Activated CD4-positive, alpha-beta T cell treated with anti-CD3 and anti-CD28 coated beads for 36 hours (primary cell): Measurements from ENCODE around the gene THSD4. TPM values are rescaled to one million over a fixed set of nuclear protein-coding genes. Genes with fewer than 3 reads are reported as not detected.

Experiments used
- ATAC-seq: fragments of 200-7000 bp; cut with Tn5 transposase; one replicate; pipeline ENCODE4 v1.10.0; 2021; ENCODE audit warnings: mild to moderate bottlenecking, moderate library complexity
- CTCF ChIA-PET: fragments of 350-600 bp; sonication (Branson Sonifier 250); formaldehyde crosslinking; loops from one replicate; lab custom pipeline; 2021; ENCODE audit warnings: antibody characterized with exemption; lab: Charles Lee
- POLR2A ChIA-PET: fragments of 350-600 bp; sonication (Branson Sonifier 250); formaldehyde crosslinking; loops from one replicate; lab custom pipeline; 2021; ENCODE audit warnings: antibody characterized with exemption, inconsistent platforms; lab: Charles Lee
- DNase-seq: peaks from one replicate; pipeline ENCODE4 v3.0.0-alpha.2; 2020
- H3K27ac Mint-ChIP-seq: one replicate; pipeline ENCODE4 v1.8.0; 2021; ENCODE audit warnings: mixed read lengths
- H3K27me3 Mint-ChIP-seq: one replicate; pipeline ENCODE4 v1.8.0; 2021; ENCODE audit warnings: mixed read lengths
- H3K36me3 Mint-ChIP-seq: one replicate; pipeline ENCODE4 v1.8.0; 2021; ENCODE audit warnings: low read depth, mixed read lengths
- H3K4me1 Mint-ChIP-seq: one replicate; pipeline ENCODE4 v1.8.0; 2021; ENCODE audit warnings: mixed read lengths
- H3K4me3 Mint-ChIP-seq: one replicate; pipeline ENCODE4 v1.8.0; 2021; ENCODE audit warnings: mild to moderate bottlenecking, moderate library complexity, mixed read lengths
- H3K9me3 Mint-ChIP-seq: one replicate; pipeline ENCODE4 v1.8.0; 2021; ENCODE audit warnings: low read depth, mixed read lengths
- intact Hi-C, 2 experiments: fragments of 100-400 bp; cut with DNase I in 1 of 2; cut with micrococcal nuclease in 1 of 2; formaldehyde crosslinking; loops; one replicate each; pipeline versions ENCODE4 v1.14.2 to v1.15.1; 2022 to 2024; cut with DNase I, micrococcal nuclease
- total RNA-seq, 2 experiments: library from RNA; stranded (reverse); gene quantifications; one replicate each; pipeline ENCODE4 v1.2.3, GENCODE V29; 2021

Gene THSD4
- total RNA-seq, 2 experiments from 2014 or later: not detected

- H3K4me1 Mint-ChIP-seq: peaks cover 26% of the 10 kb centered on the region
- no peak for ATAC-seq
- no peak overlapping the region for H3K27ac Mint-ChIP-seq
- no peak overlapping the region for H3K4me3 Mint-ChIP-seq
- no peaks in the 10 kb centered on the region for H3K36me3 Mint-ChIP-seq
- CTCF ChIA-PET: no interaction called here
- peaks cover 11% of the 10 kb centered on the region for H3K27me3 Mint-ChIP-seq
- peak; percentile 24 for DNase-seq
- H3K9me3 Mint-ChIP-seq: peaks cover 3% of the 10 kb centered on the region
- POLR2A ChIA-PET: interaction anchor here (0.6 kb wide), 1 partner anchor 649 kb away, joined by 3 read pairs; no protein-coding TSS in a partner anchor
- intact Hi-C loops: no loop called here
Measured at GRCh38 chr15:71291723-71292122, 176.5 kb downstream of the THSD4 start.

DNA sequence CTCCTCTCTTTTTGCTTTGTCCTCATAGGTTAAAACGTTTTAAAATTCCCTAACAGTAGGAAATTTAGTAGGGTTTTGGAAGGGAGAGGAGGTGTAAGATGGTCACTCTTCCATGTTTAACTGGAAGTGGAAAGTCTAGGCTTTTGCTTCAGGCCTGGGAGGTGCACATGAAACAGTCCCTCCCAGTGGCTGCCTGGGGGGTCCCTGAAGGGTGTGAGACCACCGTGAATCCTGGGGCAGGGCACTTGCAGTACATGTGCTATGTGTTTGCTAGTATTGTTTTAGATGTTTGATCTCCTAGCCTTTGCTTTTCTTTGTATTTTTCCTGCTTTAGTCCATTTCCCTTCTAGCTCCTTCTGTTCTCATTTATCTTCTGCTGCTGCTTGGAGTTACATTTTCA, 178.5 kb downstream of the THSD4 start:
- ChIA-PET CTCF (no interaction called here), POLR2A (no interaction called here)
- peaks cover 9% of the 10 kb centered on the region for H3K27me3 Mint-ChIP-seq
- H3K36me3 Mint-ChIP-seq: no peaks in the 10 kb centered on the region
- intact Hi-C loops: no loop called here
- peaks cover 3% of the 10 kb centered on the region for H3K9me3 Mint-ChIP-seq
- peaks cover 26% of the 10 kb centered on the region for H3K4me1 Mint-ChIP-seq
- no peak overlapping the region for H3K4me3 Mint-ChIP-seq
- ATAC-seq (no peak), DNase-seq (no peak)
- no peak overlapping the region for H3K27ac Mint-ChIP-seq

DNA sequence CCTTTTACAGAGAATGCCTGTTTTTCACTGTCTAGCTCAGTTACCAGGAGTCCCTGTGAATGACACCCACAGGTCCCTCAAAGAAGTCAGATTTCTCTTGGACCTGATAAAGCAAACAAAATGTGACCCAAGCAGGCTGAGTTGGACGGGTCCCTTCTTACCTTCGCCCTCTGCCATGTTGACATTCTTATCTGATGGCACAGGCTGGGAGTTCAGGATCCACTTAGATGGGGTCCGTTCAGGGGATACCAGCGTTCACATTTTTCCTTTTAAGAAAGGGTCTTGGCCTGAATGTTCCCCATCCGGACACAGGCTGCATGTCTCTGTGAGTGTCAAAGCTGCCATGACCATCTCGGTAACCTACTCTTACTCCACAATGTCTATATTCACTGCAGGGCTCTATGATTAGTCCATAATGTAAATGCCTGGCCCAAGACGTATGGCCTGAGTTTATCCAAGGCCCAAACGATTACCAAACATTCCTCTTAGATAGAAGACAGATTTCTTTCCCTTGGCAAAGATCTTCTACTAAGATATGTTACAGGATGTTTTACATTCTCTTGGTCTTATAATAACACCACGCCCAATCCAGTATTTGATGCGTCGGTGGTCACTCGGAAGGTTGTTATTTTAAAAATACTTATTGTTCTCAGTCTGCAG, 179.1 kb downstream of the THSD4 start:
- H3K27ac Mint-ChIP-seq: no peak overlapping the region
- intact Hi-C loops: no loop called here
- H3K4me3 Mint-ChIP-seq: no peak overlapping the region
- H3K36me3 Mint-ChIP-seq: no peaks in the 10 kb centered on the region
- peaks cover 26% of the 10 kb centered on the region for H3K4me1 Mint-ChIP-seq
- ChIA-PET CTCF (no interaction called here), POLR2A (no interaction called here)
- peaks cover 9% of the 10 kb centered on the region for H3K27me3 Mint-ChIP-seq
- no peak for DNase-seq
- ATAC-seq: no peak
- H3K9me3 Mint-ChIP-seq: peaks cover 3% of the 10 kb centered on the region

DNA sequence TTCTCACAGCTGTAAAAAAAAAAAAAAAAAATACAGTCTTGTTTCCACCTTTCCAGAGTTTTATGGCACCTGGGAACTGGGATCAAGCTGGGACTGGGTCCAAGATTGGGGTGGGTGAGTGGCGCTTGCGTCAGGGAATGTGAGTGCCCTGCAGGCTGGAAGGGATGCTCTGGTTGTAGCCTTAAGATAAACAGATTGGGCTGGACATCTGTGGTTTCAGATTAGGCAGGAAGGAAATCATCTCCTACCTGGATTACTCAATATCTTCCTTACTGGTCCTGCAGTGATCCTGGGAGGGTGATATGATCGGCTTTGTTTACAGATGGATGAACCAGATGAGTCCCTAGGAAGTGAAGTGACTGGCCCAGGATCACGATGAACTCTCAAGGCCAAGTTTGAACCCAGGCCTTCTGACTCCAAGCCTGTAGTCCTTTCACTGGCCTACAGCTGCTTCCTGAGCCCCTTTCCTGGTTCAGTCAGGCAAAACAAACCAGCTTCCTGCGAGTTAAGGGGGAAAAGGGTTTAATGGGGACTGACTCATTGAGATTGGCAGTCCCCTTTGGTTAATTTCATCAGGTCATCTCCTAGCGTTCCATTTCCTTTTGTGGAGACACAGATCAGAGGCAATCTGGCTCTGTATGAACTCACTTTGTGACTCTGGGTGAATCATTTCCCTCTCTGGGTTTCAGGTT, 179.8 kb downstream of the THSD4 start:
- POLR2A ChIA-PET: no interaction called here
- Mint-ChIP-seq H3K36me3 (no peaks in the 10 kb centered on the region), H3K4me1 (peaks cover 26% of the 10 kb centered on the region), H3K27me3 (peaks cover 9% of the 10 kb centered on the region), H3K9me3 (peaks cover 3% of the 10 kb centered on the region), H3K27ac (no peak overlapping the region), H3K4me3 (no peak overlapping the region)
- peak; percentile 5 for DNase-seq
- CTCF ChIA-PET: no interaction called here
- intact Hi-C loops: no loop called here
- peak; percentile 92 for ATAC-seq

DNA sequence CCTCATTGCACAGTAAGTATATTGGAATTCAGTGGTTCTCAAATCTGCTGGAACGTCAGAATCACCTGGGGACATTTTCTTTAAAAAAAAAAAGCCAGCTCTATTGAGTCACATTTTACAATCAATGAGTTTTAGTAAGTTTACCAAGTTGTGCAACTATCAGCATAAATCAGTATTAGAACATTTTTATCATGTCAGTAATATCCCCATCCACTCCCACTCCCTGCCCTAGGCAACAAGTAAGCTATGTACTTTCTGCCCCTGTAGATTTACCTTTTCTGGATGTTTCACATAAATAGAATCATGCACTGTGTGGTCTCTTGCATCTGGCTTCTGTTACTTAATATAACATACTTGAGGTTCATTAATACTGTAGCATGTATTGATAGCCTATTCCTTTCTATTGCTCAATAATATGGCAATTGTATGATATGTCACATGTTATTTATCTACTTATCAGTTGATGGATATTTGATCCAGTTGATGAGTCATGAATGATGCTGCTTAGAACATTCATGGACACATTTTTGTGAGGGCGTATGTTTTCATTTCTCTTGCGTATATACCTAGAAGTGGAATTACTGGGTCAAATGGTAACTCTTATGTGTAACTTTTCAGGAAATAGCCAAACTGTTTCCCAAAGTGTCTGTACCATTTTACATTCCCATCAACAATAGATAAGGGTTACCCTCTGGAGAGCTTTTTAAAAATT, 180.5 kb downstream of the THSD4 start:
- H3K27ac Mint-ChIP-seq: no peak overlapping the region
- POLR2A ChIA-PET: no interaction called here
- DNase-seq: no peak
- peaks cover 6% of the 10 kb centered on the region for H3K27me3 Mint-ChIP-seq
- intact Hi-C loops: no loop called here
- CTCF ChIA-PET: no interaction called here
- no peaks in the 10 kb centered on the region for H3K36me3 Mint-ChIP-seq
- peaks cover 3% of the 10 kb centered on the region for H3K9me3 Mint-ChIP-seq
- ATAC-seq: no peak
- no peak overlapping the region for H3K4me3 Mint-ChIP-seq
- peaks cover 26% of the 10 kb centered on the region for H3K4me1 Mint-ChIP-seq

GRCh38 chr15:71296315-71296679, 181.0 kb downstream of the THSD4 start:
- DNase-seq: no peak
- ATAC-seq: no peak
- Mint-ChIP-seq H3K36me3 (no peaks in the 10 kb centered on the region), H3K4me1 (peaks cover 20% of the 10 kb centered on the region), H3K9me3 (peaks cover 3% of the 10 kb centered on the region), H3K4me3 (no peak overlapping the region), H3K27ac (no peak overlapping the region), H3K27me3 (peaks cover 6% of the 10 kb centered on the region)
- CTCF ChIA-PET: no interaction called here
- POLR2A ChIA-PET: no interaction called here
- intact Hi-C loops: no loop called here

DNA sequence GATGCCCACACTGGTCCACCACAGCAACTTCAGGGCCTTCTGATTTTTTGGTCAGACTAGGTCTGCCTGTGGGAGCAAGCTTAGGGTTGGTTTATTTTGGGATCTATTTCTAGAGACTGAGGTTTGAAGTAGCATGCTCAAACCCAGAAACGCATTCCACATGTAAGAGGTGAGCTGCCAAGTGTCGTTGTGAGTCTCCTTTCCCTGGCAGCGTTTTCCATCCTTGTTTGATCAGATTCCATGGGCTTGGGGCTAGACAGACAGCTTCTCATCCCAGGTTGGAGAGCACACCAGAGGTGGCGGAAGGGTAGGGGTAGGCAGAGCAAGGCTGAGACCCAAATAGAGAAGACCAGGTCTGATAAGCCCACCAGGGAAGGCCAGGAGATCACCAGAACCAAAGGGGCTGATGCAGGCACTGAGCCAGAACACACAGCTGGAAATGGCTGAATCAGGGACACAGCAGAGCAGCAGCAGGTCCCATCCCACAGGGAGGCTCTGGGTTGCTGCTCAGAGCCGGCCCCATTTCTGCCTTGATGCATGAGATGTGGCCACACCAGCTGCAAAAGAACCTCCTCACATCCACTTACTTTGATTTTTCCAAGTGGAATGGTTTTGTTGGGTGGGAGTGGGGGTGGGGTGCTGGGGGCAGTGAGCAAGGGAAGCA, 186.8 kb downstream of the THSD4 start:
- ATAC-seq (no peak), DNase-seq (no peak)
- Mint-ChIP-seq H3K4me3 (no peak overlapping the region), H3K36me3 (no peaks in the 10 kb centered on the region), H3K9me3 (no peaks in the 10 kb centered on the region), H3K27ac (no peak overlapping the region), H3K27me3 (peaks cover 2% of the 10 kb centered on the region), H3K4me1 (no peaks in the 10 kb centered on the region)
- POLR2A ChIA-PET: no interaction called here
- intact Hi-C loops: loop anchor here in 1 of 2 experiments (10.0 kb wide), 1 partner anchor 297 kb away; no protein-coding TSS in a partner anchor
- CTCF ChIA-PET: interaction anchor here (1.6 kb wide), 1 partner anchor 63 kb away, joined by 3 read pairs; no protein-coding TSS in a partner anchor

DNA sequence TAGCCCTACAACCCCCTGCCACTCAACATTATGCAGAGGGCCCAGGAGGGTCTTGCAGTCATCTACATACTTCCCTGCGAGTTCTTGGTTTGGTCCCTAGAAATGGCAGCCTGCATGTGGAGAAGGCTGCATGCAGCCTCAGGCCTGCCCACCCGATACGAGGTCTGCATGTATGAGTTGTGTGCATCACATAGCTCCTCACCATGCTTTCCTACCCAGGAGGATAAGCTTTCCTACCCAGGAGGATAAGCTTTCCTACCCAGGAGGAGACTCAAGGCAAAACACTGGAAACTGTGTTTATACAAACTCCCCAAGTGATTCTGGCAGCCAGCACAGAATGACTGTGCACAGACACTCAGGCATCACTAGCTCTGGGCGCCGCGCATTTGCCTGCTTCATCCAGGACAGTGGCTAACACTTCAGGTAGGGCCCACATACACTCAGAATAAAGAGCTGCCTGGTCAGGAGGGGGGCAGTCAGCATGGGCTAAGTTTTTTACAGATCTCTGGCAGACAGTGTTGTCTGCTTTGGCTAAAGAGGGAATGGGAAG, 187.7 kb downstream of the THSD4 start:
- CTCF ChIA-PET: interaction anchor here (0.6 to 1.6 kb wide), 2 partner anchors 64 to 1897 kb away, joined by 3 read pairs; no protein-coding TSS in a partner anchor
- no peak for ATAC-seq
- intact Hi-C loops: loop anchor here in 1 of 2 experiments (10.0 kb wide), 1 partner anchor 298 kb away; no protein-coding TSS in a partner anchor
- no peak for DNase-seq
- Mint-ChIP-seq H3K9me3 (no peaks in the 10 kb centered on the region), H3K27ac (no peak overlapping the region), H3K36me3 (no peaks in the 10 kb centered on the region), H3K27me3 (peaks cover 2% of the 10 kb centered on the region), H3K4me1 (no peaks in the 10 kb centered on the region), H3K4me3 (no peak overlapping the region)
- POLR2A ChIA-PET: no interaction called here

- DNase-seq: no peak
- Mint-ChIP-seq H3K4me1 (no peaks in the 10 kb centered on the region), H3K9me3 (no peaks in the 10 kb centered on the region), H3K36me3 (no peaks in the 10 kb centered on the region), H3K4me3 (no peak overlapping the region), H3K27me3 (peaks cover 2% of the 10 kb centered on the region), H3K27ac (no peak overlapping the region)
- ChIA-PET POLR2A (no interaction called here), CTCF (no interaction called here)
- intact Hi-C loops: loop anchor here in 1 of 2 experiments (10.0 kb wide), 1 partner anchor 299 kb away; no protein-coding TSS in a partner anchor
- no peak for ATAC-seq
Measured at GRCh38 chr15:71303977-71304376, 188.7 kb downstream of the THSD4 start.

GRCh38 chr15:71304681-71305080, 189.4 kb downstream of the THSD4 start:
- Mint-ChIP-seq H3K27me3 (peaks cover 2% of the 10 kb centered on the region), H3K4me3 (no peak overlapping the region), H3K9me3 (no peaks in the 10 kb centered on the region), H3K36me3 (no peaks in the 10 kb centered on the region), H3K4me1 (no peaks in the 10 kb centered on the region), H3K27ac (no peak overlapping the region)
- intact Hi-C loops: loop anchor here in 1 of 2 experiments (10.0 kb wide), 1 partner anchor 300 kb away; no protein-coding TSS in a partner anchor
- DNase-seq: no peak
- CTCF ChIA-PET: no interaction called here
- POLR2A ChIA-PET: no interaction called here
- no peak for ATAC-seq

DNA sequence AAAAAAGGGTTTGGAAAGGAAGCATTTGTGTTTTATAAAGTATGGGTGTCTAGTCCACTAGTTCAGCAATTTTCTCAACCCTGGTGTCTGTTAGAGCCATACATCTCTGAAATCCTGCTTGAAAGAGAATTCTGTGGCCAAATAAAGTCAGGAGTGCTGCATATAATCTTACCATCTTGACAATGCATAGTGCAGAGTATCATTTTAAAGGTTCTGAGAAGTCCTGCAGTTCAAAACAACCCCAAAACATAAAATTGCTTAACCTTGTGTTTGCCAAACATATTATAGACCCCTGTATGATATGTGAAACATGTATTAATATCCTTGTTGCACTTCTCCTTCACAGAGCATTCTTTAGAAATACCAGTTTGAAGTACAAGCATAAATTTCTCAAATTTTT, 191.3 kb downstream of the THSD4 start:
- Mint-ChIP-seq H3K4me1 (no peaks in the 10 kb centered on the region), H3K9me3 (no peaks in the 10 kb centered on the region), H3K4me3 (no peak overlapping the region), H3K27ac (no peak overlapping the region), H3K27me3 (peaks cover 2% of the 10 kb centered on the region), H3K36me3 (no peaks in the 10 kb centered on the region)
- DNase-seq: no peak
- intact Hi-C loops: loop anchor here in 1 of 2 experiments (10.0 kb wide), 1 partner anchor 302 kb away; no protein-coding TSS in a partner anchor
- ChIA-PET POLR2A (no interaction called here), CTCF (no interaction called here)
- no peak for ATAC-seq
